ENCODE measurements around the gene PREX1.

PREX1 gene

DNA sequence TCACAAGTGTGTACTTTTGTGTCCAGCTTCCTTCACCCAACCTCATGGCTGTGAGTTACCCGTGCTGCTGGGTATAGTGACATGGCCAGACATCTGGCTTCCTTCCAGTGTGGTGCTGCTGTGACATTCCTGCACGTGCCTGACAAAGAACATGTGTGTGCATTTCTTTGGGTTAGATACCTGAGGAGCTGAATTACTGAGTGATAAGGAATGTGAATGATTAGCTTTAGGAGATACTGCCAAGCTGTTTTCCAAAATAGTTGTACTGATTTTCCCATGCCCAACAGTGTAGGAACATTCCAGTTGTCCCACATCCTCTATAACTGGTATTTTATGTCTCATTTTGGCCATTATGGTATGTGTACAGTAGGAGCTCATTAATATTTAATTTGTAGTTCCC is 132.5 kb downstream of the PREX1 start:
- ATAC-seq, result no peak
- H3K4me1 Mint-ChIP-seq, result peaks cover 30% of the 10 kb centered on the region
- no peak overlapping the region for H3K4me3 Mint-ChIP-seq
- no peaks in the 10 kb centered on the region for H3K27me3 Mint-ChIP-seq
- peaks cover 71% of the 10 kb centered on the region for H3K36me3 Mint-ChIP-seq
- H3K9me3 Mint-ChIP-seq, result no peaks in the 10 kb centered on the region
- peak overlapping the region; percentile 36 for H3K27ac Mint-ChIP-seq

DNA sequence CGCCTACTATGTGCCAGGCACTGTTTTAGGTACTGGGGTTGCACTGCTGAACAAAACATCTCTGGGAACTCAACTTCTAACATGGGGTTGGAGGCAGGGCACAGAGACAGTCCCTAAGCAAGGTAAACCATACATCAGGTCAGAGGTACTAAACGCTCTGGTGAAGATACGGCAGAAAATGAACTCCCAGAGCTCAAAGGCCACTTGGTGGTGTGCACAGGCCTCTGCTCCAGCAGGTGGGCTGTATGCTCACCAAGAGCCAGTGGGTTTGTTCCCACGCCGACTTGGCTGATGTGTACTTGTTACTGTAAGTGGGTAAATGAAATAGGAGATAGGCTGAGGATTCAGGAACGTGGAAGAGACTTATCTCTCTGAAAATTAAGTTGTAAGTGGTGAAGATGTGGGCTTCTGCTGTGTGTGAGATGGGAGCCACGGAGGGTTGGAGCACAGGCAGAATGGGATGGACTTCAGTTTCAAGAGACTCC is 133.4 kb downstream of the PREX1 start:
- Mint-ChIP-seq H3K36me3 (peaks cover 71% of the 10 kb centered on the region), H3K27me3 (no peaks in the 10 kb centered on the region), H3K4me1 (peaks cover 23% of the 10 kb centered on the region), H3K9me3 (no peaks in the 10 kb centered on the region), H3K4me3 (no peak overlapping the region), H3K27ac (peak overlapping the region; percentile 36)
- no peak for ATAC-seq

DNA sequence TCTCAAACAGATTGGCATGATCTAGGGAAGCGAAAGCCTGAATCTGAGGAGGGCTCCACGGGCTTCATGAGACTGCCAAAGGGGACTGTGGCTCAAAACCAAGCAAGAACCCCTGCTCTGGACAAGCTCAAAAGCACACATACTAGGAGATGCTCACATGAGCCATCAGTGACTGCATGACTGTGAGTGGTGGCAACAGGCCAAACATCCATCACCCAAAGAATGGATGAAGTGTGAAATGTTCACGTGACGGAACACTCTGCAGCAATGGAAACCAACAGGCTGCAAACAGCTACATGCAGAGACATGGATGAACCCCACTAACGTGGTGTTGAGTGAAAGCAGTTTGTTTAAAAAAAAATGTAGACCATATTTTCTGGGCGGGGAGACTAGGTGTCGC is 136.3 kb downstream of the PREX1 start:
- H3K4me1 Mint-ChIP-seq, result peaks cover 18% of the 10 kb centered on the region
- H3K9me3 Mint-ChIP-seq, result no peaks in the 10 kb centered on the region
- H3K36me3 Mint-ChIP-seq, result peaks cover 72% of the 10 kb centered on the region
- H3K4me3 Mint-ChIP-seq, result no peak overlapping the region
- no peaks in the 10 kb centered on the region for H3K27me3 Mint-ChIP-seq
- no peak overlapping the region for H3K27ac Mint-ChIP-seq
- no peak for ATAC-seq

DNA sequence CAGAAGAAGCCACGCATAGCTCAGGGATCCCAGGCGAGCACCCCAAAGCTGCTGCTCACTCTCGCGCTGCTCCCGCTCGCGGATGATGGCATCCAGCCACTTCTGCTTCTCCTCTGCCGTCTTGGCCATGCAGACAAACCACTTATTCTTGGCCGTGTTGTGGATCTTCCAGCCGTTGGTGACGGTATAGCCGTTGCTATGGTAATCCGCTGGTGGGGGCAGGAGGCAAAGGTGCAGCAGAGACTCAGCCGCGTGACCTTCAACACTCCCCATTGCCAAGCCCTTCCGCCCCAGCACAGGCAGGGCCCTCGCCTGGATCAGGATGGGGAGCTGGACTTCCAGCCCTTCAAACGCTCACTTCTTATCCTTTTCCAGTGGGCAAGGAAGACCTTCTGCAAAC is 136.9 kb downstream of the PREX1 start:
- Mint-ChIP-seq H3K27ac (no peak overlapping the region), H3K9me3 (no peaks in the 10 kb centered on the region), H3K4me1 (peaks cover 18% of the 10 kb centered on the region), H3K4me3 (no peak overlapping the region), H3K36me3 (peaks cover 67% of the 10 kb centered on the region), H3K27me3 (no peaks in the 10 kb centered on the region)
- ATAC-seq, result no peak

DNA sequence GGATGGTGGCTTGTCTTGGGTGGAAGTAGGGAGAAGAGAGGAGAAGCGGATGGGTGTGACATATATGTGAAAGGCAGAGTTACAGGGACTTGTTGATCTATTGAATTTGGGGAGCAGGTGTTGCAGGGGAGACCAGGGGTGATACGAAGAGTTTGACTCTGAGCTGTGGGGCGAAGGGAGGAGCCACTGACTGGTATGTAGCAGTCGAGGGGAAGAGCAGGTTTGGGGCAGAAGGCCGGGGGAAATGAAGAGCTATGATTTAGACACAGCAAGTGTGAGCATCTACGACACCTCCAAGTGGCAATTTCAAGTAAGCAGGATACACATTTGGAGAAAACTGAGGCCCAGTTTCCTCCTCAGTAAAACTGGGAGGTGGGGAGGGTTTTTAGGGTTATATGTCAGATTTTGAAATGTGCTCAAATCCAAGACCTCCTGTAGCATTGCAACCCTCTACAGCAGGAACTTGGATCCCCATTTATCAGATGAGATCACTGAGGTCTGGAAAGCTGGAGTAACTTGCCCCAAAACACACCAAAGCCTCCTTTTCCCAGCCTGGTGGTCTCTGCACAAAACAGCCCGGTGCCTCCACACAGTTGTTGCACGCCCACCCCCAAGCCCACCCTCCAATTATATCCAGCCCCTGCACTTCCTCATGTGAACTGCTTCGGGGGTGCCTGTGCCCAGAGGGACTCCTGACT is 137.8 kb downstream of the PREX1 start:
- Mint-ChIP-seq H3K9me3 (no peaks in the 10 kb centered on the region), H3K27ac (peak overlapping the region; percentile 1), H3K4me1 (peaks cover 17% of the 10 kb centered on the region), H3K4me3 (no peak overlapping the region), H3K36me3 (peaks cover 72% of the 10 kb centered on the region), H3K27me3 (no peaks in the 10 kb centered on the region)
- no peak for ATAC-seq

DNA sequence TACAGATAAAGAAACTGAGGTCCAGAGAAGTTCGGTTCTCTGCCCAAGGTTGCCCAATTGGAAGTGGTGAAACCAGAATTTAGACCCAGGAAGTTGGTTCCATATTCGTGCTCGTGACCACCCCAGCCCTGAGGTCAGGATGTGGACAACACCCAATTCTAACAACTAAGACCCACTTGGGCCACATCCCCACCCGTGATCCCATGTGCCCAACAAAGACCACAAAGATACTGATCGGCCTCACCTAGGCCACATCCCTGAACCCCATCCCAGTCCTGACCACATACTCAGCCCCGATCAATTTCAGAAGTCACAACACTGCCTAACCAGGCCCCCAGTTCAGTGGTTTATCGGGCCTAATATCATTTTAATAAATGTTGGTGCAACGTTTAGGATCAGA is 138.4 kb downstream of the PREX1 start:
- no peak for ATAC-seq
- H3K27ac Mint-ChIP-seq, result peak overlapping the region; percentile 1
- H3K9me3 Mint-ChIP-seq, result no peaks in the 10 kb centered on the region
- peaks cover 17% of the 10 kb centered on the region for H3K4me1 Mint-ChIP-seq
- H3K36me3 Mint-ChIP-seq, result peaks cover 72% of the 10 kb centered on the region
- no peak overlapping the region for H3K4me3 Mint-ChIP-seq
- no peaks in the 10 kb centered on the region for H3K27me3 Mint-ChIP-seq

DNA sequence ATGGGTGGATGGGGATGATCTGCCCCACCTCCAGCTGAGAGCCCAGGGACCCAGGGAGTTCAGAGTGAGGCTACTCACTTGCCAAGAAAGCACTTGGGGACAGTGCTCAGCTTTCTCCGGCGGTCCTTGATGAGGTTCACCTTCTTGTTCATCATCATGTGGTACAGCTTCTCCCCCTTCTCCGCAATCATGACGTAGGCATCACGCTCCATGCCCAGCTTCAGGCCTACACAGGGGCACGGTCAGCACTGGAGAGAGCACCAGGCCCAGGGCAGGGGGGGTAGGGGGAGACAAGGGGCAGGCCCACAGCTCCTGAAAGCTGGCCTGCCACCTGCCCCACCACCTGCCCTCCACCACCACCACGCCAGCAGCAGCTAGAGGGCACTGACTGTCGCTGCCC is 139.2 kb downstream of the PREX1 start:
- Mint-ChIP-seq H3K9me3 (no peaks in the 10 kb centered on the region), H3K27ac (peak overlapping the region; percentile 1), H3K4me1 (peaks cover 17% of the 10 kb centered on the region), H3K36me3 (peaks cover 74% of the 10 kb centered on the region), H3K4me3 (no peak overlapping the region), H3K27me3 (no peaks in the 10 kb centered on the region)
- no peak for ATAC-seq

DNA sequence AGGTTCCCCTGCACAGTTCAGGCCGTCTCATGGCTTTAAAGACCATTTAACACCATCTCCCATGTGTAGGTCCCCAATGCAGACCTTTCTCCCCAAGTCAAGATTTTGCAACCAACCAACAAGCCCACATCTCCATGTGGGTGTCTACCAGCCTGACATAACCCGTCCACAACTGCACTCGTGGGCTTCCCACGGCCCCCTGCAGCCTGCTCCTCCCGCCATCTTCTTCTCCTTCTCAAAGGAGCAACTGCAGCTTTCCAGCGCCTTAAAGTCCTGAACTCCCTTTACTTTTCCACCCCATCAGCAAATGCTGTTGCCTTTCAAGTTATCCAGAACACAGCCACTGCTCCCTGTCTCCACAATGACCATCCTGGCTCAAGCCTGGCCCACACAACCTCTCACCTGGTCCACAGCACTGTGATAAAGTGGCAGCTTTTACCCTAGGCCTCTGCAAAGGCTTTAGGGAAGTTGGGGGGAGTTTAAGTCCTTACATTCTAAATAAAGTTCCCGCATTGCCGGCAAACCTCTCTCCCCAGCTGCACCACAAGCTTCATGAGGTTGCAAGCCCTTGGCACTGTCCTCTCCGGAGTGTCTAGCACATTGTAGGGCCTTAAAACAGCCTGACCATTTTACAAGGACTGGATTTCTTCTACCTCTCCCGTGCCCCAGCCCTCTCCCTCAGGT is 140.5 kb downstream of the PREX1 start:
- Mint-ChIP-seq H3K4me3 (no peak overlapping the region), H3K9me3 (no peaks in the 10 kb centered on the region), H3K4me1 (peaks cover 17% of the 10 kb centered on the region), H3K27me3 (no peaks in the 10 kb centered on the region), H3K27ac (peak overlapping the region; percentile 35), H3K36me3 (peaks cover 65% of the 10 kb centered on the region)
- no peak for ATAC-seq

DNA sequence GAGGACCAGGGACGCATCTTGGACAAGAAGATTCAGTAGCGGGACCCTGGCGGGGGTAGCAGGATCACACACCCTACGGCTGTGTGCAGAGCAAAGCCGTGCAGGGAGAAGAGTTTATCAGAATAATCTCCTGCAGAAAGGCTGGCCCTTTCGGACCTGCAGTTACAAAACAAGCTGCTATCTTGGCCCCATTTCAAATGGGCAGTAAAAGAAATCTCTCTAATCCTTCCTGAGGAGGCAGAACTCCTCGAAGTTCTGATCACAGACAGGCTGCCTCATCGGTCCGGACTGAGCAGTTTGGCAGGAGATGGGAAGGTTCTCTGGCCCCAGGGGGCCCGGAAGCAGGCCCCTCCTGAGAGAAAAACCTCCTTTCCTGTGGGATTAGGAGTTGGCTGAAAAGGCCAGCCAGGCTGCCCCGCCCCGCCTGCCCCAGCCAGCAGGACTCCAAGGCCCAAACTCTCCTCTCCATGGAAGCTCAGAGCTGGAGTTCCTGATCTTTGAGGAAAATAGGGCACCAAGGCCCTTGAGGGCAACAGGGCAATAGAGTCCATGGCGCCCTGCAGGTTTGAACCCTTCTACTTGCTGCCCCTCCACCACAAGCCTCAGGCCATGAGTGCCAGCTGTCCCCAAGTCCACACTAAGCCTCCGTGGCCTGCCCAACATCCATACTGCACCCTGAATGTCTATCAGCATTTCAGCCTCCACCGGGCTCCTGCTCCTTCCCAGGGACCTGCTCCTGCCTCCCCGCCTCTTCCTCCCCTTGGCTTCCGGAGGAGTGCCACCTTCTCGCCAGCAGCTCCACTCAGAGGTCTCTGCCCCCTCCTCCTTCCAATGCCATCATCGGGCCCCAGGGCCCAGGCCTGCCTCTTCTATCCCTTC is 141.3 kb downstream of the PREX1 start:
- Mint-ChIP-seq H3K27ac (peak overlapping the region; percentile 35), H3K4me3 (no peak overlapping the region), H3K4me1 (peaks cover 17% of the 10 kb centered on the region), H3K27me3 (no peaks in the 10 kb centered on the region), H3K36me3 (peaks cover 61% of the 10 kb centered on the region), H3K9me3 (no peaks in the 10 kb centered on the region)
- ATAC-seq, result no peak

DNA sequence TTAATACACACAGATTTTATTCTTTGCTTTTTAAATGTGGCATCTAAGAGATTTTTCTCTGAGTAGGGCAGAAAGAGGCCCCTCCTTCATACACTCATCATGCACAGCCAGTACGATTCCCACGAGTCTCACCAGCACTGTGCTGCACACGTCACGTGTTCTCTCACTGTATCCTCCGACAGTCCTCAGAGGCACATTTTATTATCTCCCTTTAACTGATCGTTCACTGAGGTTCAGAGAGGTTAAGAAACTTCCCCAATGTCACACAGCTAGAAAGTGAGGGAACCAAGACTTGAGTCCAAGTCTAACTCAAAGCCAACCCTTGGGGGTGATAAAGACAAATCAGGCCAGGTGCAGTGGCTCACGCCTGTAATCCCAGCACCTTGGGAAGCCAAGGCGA is 142.5 kb downstream of the PREX1 start:
- no peak for ATAC-seq
- peak overlapping the region; percentile 22 for H3K27ac Mint-ChIP-seq
- H3K36me3 Mint-ChIP-seq, result peaks cover 51% of the 10 kb centered on the region
- H3K4me3 Mint-ChIP-seq, result no peak overlapping the region
- H3K9me3 Mint-ChIP-seq, result no peaks in the 10 kb centered on the region
- H3K27me3 Mint-ChIP-seq, result no peaks in the 10 kb centered on the region
- H3K4me1 Mint-ChIP-seq, result peaks cover 17% of the 10 kb centered on the region

DNA sequence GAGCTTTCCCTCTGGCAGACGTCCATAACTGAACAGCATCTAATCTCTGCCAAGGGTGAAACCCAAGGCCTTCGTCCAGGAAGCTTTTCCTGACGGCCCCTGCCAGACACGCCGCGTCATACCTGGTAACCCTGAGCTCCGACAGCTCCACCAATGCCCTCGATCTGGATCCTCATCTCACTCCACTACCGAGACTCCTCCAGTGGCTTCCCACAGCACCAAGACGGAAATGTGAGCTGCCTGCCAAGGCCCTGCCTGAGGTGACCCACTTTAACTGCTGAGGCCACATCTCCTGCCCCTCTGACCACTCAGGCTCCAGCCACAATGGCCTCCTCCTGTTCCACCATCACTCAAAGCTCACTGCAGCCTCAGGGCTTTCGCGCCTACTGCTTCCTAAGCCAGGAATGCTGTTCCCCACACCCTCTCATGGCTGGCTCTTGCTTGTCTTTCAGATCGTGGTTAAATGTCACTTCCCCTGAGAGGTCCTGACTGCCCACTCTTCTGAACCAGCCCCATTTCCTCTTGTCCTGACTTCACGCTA is 143.2 kb downstream of the PREX1 start:
- no peak for ATAC-seq
- no peaks in the 10 kb centered on the region for H3K27me3 Mint-ChIP-seq
- peak overlapping the region; percentile 22 for H3K27ac Mint-ChIP-seq
- H3K9me3 Mint-ChIP-seq, result no peaks in the 10 kb centered on the region
- H3K4me3 Mint-ChIP-seq, result no peak overlapping the region
- H3K4me1 Mint-ChIP-seq, result peaks cover 17% of the 10 kb centered on the region
- H3K36me3 Mint-ChIP-seq, result peaks cover 46% of the 10 kb centered on the region

DNA sequence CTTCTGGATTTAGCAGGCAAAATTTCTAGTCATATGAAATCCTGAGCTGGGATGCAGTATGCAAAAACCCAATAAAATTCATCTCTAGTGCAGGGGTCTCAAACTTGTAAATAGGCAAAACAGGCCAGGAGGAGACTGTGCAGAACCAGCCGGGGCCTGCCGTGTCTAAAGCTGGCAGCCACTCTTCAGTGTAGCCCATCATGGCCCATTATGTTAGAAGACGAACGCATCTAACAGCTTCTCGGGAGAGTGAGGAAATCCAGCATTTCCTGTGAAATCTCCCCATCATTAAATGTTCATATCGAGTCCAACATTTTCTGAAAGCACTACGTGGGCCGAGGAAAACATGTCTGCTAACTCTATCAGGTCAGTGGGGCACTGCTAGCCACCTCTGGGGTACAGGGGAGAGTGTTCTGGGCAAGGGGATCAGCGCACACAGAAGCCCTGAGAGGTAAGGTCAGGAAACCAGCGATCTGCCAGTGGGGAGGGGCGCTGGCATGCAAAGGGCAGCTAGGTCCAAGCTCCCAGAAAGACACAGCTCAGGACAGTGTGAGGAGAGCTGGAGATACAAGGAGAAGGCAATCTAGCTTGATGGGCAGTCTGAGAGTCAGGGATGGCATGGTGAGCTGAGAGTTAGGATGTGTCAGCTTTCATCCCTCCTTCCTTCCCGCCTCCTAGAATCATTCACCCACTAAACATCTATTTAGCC is 144.2 kb downstream of the PREX1 start:
- peaks cover 41% of the 10 kb centered on the region for H3K36me3 Mint-ChIP-seq
- peak overlapping the region; percentile 22 for H3K27ac Mint-ChIP-seq
- ATAC-seq, result no peak
- no peak overlapping the region for H3K4me3 Mint-ChIP-seq
- peaks cover 23% of the 10 kb centered on the region for H3K4me1 Mint-ChIP-seq
- H3K9me3 Mint-ChIP-seq, result no peaks in the 10 kb centered on the region
- H3K27me3 Mint-ChIP-seq, result no peaks in the 10 kb centered on the region

DNA sequence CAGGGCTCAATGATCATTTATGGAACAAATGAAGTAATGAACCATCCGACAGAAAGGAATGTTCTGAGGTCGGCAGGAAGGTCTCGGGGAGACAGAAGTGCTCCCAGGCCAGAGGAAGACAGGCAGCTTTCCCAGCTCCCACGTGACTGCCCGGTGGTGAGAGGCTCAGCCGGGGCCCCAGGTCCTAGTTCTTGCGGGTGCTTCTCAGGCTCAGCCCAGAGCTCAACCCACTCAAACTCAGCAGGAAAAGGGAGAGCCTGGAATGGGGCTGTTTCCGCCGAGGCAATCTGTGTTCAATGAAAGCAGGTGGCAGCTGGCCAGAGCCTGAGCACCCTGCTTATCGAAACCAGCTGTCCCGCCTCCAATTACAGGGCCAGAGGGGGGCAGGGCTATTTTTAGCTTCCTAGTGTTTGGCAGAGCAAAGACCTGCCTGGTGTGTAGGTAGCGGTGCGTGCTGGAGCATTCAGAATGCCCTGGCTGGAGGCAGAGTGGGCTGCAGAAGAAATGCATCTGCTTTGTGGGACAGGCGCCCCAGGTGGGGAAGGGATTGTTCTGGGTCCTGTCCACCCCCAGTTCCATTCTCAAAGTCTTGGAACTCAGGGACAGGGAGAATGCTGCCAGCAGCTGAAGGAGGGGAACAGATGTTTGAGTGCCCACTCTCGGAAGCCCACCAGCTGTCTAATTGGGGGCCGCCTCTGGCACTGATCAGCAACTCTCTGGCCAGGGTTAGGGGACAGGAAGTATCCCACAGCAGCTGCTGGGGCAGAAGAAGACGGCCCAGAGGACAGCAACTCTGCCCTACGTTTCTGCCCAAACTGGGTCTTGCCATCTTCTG is 145.1 kb downstream of the PREX1 start:
- Mint-ChIP-seq H3K4me1 (peaks cover 23% of the 10 kb centered on the region), H3K27me3 (no peaks in the 10 kb centered on the region), H3K36me3 (peaks cover 35% of the 10 kb centered on the region), H3K9me3 (no peaks in the 10 kb centered on the region), H3K4me3 (no peak overlapping the region), H3K27ac (no peak overlapping the region)
- ATAC-seq, result no peak

DNA sequence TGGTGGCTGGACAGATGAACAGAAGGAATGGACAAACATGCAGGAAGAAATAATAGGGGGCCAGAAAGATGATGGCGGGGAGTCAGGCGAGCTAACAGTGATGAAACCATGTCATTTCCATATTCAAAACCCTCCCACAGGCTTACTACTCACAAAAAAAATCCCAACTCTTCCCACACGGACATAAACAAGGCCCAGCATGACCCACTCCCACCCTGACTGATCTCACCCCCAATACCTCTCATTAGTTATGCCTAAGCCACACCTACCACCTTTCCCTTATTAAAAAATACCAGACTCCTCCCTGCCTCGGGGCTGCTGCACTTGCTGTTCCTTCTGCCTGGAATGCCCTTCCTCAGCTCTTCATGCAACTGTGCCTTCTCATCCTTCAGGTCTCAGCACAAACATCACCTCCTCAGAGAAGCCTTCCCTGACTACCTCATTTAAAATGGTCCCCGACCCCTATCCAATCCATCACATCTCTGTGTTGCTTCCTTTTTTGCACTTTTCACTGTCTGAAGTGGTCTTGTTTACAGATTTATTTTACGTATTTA is 145.8 kb downstream of the PREX1 start:
- Mint-ChIP-seq H3K9me3 (no peaks in the 10 kb centered on the region), H3K36me3 (peaks cover 35% of the 10 kb centered on the region), H3K27me3 (no peaks in the 10 kb centered on the region), H3K4me1 (peaks cover 17% of the 10 kb centered on the region), H3K4me3 (no peak overlapping the region), H3K27ac (no peak overlapping the region)
- no peak for ATAC-seq

All from stimulated activated memory B cell treated with anti-CD40 and anti-IgM and Interleukin-4, amounts not matched to agents 10 μg/mL and 1 μg/mL and 100 μg/mL, for 72 hours (primary cell).